Activated T-helper 17 cell treated with anti-CD3 and anti-CD28 coated beads, Interleukin-2, amount 50 U/mL, for 72 hours (primary cell): ENCODE measurements around the gene RAB37. TPM values are rescaled to one million over a fixed set of nuclear protein-coding genes. Genes with fewer than 3 reads are reported as not detected.

Source experiments
- ATAC-seq: fragments of 150-1000 bp; cut with Tn5 transposase; replicated peaks from 2 replicates; pipeline ENCODE4 v1.10.0; 2021; ENCODE audit warnings: mild to moderate bottlenecking, moderate library complexity
- H3K27ac Mint-ChIP-seq: one replicate; pipeline ENCODE4 v1.8.0; 2022; ENCODE audit warnings: mixed read lengths
- H3K27me3 Mint-ChIP-seq: one replicate; pipeline ENCODE4 v1.8.0; 2022; ENCODE audit warnings: mixed read lengths
- H3K36me3 Mint-ChIP-seq: one replicate; pipeline ENCODE4 v1.8.0; 2022; ENCODE audit warnings: low read depth, mild to moderate bottlenecking, mixed read lengths
- H3K4me1 Mint-ChIP-seq: one replicate; pipeline ENCODE4 v1.8.0; 2022; ENCODE audit warnings: mixed read lengths
- H3K4me3 Mint-ChIP-seq: one replicate; pipeline ENCODE4 v1.8.0; 2022; ENCODE audit warnings: mild to moderate bottlenecking, mixed read lengths
- H3K9me3 Mint-ChIP-seq: one replicate; pipeline ENCODE4 v1.8.0; 2022; ENCODE audit warnings: mixed read lengths
- total RNA-seq, 2 donors: library from RNA; stranded (reverse); gene quantifications; one replicate each; pipeline ENCODE4 v1.2.3, GENCODE V29; 2022

Gene RAB37
- total RNA-seq, 2 donors from 2014 or later, result 2.5 to 3.4 TPM

DNA sequence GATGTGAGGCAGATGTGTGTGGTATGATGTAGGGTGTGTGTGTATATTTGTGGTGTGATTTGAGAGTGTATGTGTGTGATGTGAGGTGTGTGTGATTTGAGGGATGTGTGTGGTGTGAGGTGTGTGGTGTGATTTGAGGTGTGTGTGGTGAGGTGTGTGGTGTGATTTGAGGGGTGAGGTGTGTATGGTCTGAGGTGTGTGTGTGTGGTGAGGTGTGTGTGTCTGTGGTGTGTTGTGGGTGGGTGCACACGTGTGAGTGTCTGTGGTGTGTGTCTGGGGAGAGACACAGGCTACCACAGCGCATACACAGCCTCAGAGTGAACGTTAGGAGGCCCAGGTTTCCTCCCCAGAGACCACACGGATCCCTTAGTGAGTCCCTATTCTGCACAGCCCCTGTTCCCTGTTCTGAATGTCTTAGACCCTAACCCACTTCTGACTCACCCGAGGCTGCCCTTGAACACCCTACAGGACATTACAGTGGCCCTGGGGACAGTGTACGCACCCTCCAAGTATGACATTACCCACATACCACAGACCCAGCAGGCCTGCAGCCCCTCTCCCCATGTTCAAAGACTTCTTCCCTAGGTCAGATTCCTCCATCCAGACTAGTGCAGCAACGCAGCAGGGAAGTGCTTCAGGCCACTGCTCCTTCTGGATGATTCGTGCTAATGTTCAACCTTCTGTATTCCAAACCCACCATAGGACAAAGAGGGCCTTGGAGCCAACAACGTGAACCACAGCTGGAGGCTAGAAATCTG lies 3.5 kb upstream of the RAB37 start:
- ATAC-seq, result no peak
- Mint-ChIP-seq H3K9me3 (no peaks in the 10 kb centered on the region), H3K4me1 (peaks cover 4% of the 10 kb centered on the region), H3K27me3 (no peaks in the 10 kb centered on the region), H3K27ac (no peak overlapping the region), H3K36me3 (no peaks in the 10 kb centered on the region), H3K4me3 (no peak overlapping the region)

DNA sequence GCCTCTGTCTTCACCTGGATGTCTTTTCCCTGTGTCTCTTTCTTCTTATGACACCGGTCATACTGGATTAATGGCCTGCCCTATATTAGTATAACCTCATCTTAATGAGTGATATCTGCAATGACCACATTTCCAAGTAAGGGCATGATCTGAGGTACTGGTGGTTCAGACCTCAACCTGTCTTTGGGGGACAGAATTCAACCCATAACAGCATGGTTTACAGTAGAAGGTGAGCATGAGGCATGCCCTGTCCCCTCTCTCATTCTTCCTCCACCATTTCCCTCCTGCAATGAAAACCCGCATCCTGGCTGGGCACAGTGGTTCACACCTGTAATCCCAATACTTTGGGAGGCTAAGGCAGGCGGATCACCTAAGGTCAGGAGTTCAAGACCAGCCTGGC lies 2.8 kb upstream of the RAB37 start:
- H3K36me3 Mint-ChIP-seq, result no peaks in the 10 kb centered on the region
- no peak overlapping the region for H3K4me3 Mint-ChIP-seq
- no peak for ATAC-seq
- no peak overlapping the region for H3K27ac Mint-ChIP-seq
- H3K4me1 Mint-ChIP-seq, result peaks cover 11% of the 10 kb centered on the region
- H3K27me3 Mint-ChIP-seq, result no peaks in the 10 kb centered on the region
- no peaks in the 10 kb centered on the region for H3K9me3 Mint-ChIP-seq

DNA sequence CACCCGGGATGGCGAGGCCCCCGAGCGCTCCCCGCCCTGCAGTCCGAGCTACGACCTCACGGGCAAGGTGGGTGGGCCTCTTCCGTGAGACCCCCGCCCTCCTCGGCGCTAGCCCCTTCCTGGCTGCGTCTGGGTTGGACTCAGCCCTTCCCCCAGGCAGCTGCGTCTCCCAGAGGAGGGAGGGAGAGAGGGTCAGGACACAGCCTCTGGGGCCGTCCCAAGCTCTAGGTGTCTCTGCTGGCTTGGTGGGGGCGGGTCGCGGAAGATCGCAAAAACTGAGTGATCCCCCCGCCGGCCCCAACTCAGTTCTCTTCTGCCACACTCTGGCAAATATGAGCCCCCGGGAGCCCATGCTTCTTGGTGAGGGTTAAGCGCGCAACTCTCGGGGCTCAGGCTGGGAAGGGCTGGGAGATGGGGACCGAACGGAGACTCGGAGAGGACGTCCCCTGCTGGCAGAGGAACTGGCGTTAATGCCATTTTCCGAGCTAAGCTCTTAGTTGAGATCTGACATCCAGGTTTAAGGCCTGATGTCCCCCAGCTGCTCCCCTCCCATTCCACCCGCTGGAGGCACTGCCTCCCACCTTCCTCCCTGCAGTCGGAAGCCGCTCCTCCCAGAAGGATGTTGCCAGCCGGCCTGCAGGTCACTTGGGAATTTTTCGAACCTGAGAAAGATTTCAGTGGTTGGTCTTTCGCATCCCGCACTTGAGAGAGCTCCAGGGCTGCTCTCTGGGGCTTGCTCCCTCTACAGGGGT lies 419 bp downstream of the RAB37 start:
- Mint-ChIP-seq H3K27ac (peak overlapping the region; percentile 56), H3K4me1 (peaks cover 26% of the 10 kb centered on the region), H3K4me3 (peak overlapping the region; percentile 82), H3K27me3 (no peaks in the 10 kb centered on the region), H3K9me3 (no peaks in the 10 kb centered on the region), H3K36me3 (no peaks in the 10 kb centered on the region)
- peak; percentile 18 for ATAC-seq

DNA sequence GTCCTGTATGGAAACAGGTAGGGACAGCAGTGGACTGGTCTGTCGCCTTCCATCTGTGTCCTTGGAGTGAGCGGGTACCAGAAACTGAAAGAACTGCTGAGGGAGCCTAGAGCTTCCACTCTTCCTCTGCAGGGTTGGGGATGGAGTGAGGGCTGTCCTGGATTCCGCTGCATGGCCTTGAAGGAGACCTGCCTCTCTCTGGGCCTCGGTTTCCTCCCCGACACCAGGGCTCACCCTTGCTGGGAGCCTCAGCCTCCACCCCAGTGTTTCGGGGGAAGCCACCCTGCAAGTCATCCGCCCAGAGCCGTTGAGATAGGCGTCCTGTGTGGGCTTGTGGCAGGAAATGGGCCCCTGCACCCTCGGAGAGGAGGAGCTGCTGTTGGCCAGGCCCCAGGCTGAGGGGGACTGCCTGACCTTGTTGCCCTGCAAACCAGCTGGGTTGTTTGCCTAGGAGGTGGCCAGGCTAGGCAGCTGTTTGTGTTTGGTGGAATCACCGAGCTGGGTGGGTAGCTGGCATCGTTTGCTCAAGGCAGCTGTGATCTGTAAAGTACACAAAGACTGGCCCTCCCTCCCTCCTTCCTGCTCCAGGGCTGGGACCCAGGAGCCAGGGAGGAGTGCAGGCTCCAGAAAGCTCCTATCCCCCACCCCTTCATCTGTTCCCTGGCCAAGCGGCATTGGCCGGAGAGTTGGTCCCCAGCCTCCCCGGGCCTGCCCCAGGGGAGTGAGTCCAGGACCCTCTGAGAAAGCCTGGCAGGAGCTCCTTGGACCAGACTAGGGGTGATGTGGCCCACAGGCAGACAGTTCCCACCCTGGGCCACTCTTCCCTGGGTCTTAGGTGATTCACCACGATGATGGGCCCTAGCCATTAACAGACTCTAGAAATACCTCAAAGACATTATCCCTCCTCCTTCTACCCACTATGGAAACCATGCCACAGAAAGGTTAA lies 1.3 kb downstream of the RAB37 start:
- Mint-ChIP-seq H3K4me1 (peaks cover 31% of the 10 kb centered on the region), H3K36me3 (no peaks in the 10 kb centered on the region), H3K9me3 (no peaks in the 10 kb centered on the region), H3K4me3 (peak overlapping the region; percentile 82), H3K27me3 (no peaks in the 10 kb centered on the region), H3K27ac (peak overlapping the region; percentile 56)
- ATAC-seq, result peak; percentile 90

DNA sequence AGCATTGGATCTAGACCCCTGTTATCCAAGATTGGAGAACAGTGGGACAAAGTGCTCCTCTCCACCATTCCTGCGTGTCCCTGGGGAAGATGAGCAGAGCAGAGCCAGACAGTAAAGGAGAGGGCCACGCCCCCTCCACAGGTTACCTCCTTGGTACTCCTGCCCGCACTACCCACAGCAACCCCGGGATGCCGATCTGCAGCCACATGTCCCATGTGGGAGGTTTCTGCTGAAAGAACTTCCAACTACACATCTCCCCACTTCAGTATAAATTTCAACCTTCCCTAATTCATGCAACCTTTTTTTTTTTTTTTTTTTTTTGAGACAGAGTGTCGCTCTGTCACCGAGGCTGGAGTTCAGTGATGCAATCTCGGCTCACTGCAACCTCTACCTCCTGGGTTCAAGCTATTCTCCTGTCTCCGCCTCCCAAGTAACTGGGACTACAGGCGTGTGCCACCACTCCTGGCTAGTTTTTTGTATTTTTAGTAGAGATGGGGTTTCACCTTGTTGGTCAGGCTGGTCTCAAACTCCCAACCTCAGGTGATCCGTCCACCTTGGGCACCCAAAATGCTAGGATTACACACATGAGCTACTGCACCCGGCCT lies 2.3 kb downstream of the RAB37 start:
- no peak for ATAC-seq
- H3K36me3 Mint-ChIP-seq, result no peaks in the 10 kb centered on the region
- no peaks in the 10 kb centered on the region for H3K9me3 Mint-ChIP-seq
- peak overlapping the region; percentile 1 for H3K27ac Mint-ChIP-seq
- H3K4me1 Mint-ChIP-seq, result peaks cover 40% of the 10 kb centered on the region
- no peaks in the 10 kb centered on the region for H3K27me3 Mint-ChIP-seq
- peak overlapping the region; percentile 82 for H3K4me3 Mint-ChIP-seq

DNA sequence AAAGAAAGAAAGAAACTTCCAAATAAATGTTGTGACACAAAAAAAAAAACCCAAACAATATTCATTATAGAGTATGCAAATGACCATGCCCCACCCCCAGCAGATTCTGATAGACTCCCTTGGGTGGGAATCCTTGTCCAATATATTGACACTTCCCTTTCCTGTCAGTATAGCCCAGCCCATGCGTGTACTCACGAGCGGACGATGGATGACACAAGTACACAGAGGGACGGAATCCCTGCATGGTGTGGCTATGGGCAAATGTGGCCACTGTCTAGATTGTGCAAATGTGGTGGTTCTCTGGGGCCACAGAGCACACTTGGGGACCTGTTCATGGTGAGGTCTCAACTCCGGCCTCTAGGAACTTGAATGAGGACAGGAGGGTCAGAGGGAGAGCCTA lies 3.1 kb downstream of the RAB37 start:
- Mint-ChIP-seq H3K9me3 (no peaks in the 10 kb centered on the region), H3K4me1 (peaks cover 46% of the 10 kb centered on the region), H3K4me3 (peak overlapping the region; percentile 62), H3K27me3 (no peaks in the 10 kb centered on the region), H3K27ac (peak overlapping the region; percentile 43), H3K36me3 (no peaks in the 10 kb centered on the region)
- no peak for ATAC-seq

DNA sequence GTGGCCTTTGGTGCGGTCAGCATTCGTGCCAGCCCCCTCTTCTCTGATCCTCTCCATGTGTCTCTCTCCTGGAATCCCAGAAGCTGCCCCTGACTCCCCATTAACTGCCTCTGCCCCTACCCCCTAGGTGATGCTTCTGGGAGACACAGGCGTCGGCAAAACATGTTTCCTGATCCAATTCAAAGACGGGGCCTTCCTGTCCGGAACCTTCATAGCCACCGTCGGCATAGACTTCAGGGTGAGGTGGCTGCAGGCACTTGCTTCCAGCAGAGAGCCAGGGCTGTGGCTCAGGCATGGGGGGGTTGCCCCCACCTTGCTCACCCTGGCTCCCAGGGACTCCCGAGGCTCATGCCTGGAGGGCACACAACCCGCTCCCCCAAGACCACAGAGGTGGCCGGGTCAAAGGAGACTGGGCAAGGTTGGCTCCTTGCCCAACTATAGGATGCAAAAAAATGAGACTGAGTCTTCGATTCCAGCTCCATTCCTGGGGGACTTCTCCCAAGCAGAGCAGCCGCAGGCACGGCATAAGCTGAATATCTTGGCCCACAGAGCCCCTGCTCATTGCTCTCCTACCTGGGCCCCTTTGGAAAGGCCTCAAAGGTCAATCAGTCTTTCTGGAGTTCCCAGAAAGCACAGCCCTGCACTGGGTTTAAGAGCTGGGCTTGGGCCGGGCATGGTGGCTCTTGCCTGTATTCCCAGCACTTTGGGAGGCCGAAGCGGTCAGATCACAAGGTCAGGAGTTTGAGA lies 3.8 kb downstream of the RAB37 start:
- Mint-ChIP-seq H3K27me3 (no peaks in the 10 kb centered on the region), H3K4me1 (peaks cover 46% of the 10 kb centered on the region), H3K36me3 (no peaks in the 10 kb centered on the region), H3K9me3 (no peaks in the 10 kb centered on the region), H3K4me3 (peak overlapping the region; percentile 62), H3K27ac (peak overlapping the region; percentile 43)
- ATAC-seq, result no peak

DNA sequence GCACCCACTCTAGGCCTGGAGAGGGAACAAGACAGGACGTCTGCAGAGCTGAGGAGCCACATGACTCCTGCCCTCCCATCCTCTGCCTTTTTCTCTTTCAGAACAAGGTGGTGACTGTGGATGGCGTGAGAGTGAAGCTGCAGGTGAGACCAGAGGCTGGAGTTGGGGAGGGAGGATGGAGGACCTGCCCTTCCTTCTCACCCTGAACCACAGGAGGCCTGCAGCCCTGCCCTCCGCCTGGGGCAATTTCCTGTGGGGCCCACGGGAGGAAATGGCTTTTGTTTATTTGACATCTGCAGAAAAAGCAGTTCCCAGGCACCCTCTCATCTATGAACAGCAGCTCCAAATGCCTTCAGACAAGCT lies 5.1 kb downstream of the RAB37 start:
- H3K27ac Mint-ChIP-seq, result peak overlapping the region; percentile 65
- peaks cover 50% of the 10 kb centered on the region for H3K4me1 Mint-ChIP-seq
- no peaks in the 10 kb centered on the region for H3K27me3 Mint-ChIP-seq
- H3K36me3 Mint-ChIP-seq, result no peaks in the 10 kb centered on the region
- no peaks in the 10 kb centered on the region for H3K9me3 Mint-ChIP-seq
- peak; percentile 14 for ATAC-seq
- H3K4me3 Mint-ChIP-seq, result peak overlapping the region; percentile 62

DNA sequence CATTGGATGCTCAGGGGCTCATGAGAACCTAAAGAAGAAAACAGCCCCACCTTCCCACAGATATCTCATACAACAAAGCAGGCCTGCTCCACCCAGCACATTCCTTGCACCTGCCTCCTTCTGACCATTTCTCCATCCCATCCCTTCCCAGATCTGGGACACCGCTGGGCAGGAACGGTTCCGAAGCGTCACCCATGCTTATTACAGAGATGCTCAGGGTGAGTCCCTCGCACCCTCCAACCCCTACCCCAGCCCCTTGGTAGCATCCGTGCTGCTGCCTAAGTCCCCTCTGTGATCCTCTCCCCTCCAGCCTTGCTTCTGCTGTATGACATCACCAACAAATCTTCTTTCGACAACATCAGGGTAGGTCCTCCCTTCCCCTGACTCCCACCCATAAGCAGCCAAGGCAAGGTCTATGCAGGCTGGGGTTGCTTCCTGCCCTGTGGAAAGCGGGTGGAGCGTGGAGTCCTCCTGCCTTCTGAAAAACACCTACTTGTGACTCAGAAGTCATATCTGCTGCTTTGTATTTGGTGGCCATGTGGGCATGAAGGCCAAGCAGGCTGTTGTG lies 6.0 kb downstream of the RAB37 start:
- no peak for ATAC-seq
- no peaks in the 10 kb centered on the region for H3K36me3 Mint-ChIP-seq
- H3K9me3 Mint-ChIP-seq, result no peaks in the 10 kb centered on the region
- peak overlapping the region; percentile 62 for H3K4me3 Mint-ChIP-seq
- H3K27ac Mint-ChIP-seq, result peak overlapping the region; percentile 65
- no peaks in the 10 kb centered on the region for H3K27me3 Mint-ChIP-seq
- H3K4me1 Mint-ChIP-seq, result peaks cover 50% of the 10 kb centered on the region

DNA sequence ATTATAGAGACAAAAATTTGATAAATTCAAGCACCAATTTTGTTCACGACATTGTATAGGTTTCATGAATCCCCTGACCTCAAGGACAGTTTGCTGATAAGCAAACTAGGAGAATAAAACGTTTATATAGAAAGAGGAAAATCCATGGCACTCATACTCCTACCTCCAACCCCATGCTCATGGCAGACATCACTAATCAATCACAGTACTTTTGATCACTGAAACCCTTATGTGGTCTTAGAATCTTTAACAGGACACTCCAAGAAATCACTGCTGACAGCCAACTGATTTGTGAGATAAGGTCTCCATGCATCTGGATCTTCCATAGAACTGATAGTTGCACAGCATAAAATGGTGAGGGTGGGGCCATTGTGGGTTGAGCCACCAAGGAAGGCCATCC lies 6.7 kb downstream of the RAB37 start:
- peak overlapping the region; percentile 65 for H3K27ac Mint-ChIP-seq
- H3K27me3 Mint-ChIP-seq, result no peaks in the 10 kb centered on the region
- no peaks in the 10 kb centered on the region for H3K9me3 Mint-ChIP-seq
- ATAC-seq, result no peak
- peak overlapping the region; percentile 62 for H3K4me3 Mint-ChIP-seq
- H3K36me3 Mint-ChIP-seq, result no peaks in the 10 kb centered on the region
- H3K4me1 Mint-ChIP-seq, result peaks cover 48% of the 10 kb centered on the region

DNA sequence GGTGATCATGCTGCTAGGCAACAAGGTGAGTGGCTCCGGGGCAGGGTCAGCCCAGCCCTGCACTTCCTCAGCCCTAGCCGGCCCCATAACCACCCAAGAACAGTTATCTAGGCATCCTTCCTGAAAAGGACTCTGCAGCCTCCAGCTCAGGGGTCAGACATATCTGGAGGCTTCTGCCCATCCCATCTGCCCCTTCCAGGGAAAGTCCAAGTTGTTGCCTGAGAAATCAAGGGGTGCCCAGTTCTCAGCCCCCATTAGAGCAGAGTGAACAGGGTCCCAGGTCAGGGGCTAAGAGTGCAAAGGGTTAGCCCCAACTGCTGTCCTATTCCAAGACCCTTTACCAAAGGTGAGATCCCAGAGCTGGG lies 7.3 kb downstream of the RAB37 start:
- Mint-ChIP-seq H3K36me3 (peaks cover under 1% of the 10 kb centered on the region), H3K4me1 (peaks cover 42% of the 10 kb centered on the region), H3K9me3 (no peaks in the 10 kb centered on the region), H3K27me3 (no peaks in the 10 kb centered on the region), H3K27ac (peak overlapping the region; percentile 65), H3K4me3 (peak overlapping the region; percentile 62)
- no peak for ATAC-seq

DNA sequence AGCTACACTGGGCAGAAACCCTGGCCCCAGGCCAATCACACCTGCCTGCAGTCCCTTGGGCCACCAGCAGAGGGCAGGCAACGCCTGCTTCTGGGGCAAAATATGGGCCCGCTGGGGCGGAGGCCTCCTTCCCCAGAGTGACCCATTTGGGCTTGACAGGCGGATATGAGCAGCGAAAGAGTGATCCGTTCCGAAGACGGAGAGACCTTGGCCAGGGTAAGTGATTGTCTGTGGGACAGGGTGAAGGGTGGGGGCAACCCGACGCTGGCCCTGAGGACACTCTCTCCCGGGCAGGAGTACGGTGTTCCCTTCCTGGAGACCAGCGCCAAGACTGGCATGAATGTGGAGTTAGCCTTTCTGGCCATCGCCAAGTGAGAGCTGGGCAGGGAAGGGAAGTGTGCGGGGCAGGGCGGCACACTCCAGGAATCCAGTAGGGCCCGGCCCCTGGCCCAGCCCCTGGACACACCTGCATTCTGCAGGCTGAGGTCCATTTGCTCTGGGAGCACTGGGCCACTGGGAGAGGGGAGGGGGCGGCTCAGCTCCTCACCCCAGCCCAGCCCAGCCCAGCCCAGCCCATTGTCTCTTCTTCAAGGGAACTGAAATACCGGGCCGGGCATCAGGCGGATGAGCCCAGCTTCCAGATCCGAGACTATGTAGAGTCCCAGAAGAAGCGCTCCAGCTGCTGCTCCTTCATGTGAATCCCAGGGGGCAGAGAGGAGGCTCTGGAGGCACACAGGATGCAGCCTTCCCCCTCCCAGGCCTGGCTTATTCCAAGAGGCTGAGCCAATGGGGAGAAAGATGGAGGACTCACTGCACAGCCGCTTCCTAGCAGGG lies 7.9 kb downstream of the RAB37 start:
- peak overlapping the region; percentile 65 for H3K27ac Mint-ChIP-seq
- H3K4me1 Mint-ChIP-seq, result peaks cover 41% of the 10 kb centered on the region
- peaks cover 6% of the 10 kb centered on the region for H3K36me3 Mint-ChIP-seq
- H3K9me3 Mint-ChIP-seq, result no peaks in the 10 kb centered on the region
- peak; percentile 25 for ATAC-seq
- peak overlapping the region; percentile 62 for H3K4me3 Mint-ChIP-seq
- no peaks in the 10 kb centered on the region for H3K27me3 Mint-ChIP-seq
